ENCODE data around the gene SLC6A18. TPM values are rescaled to one million over a fixed set of nuclear protein-coding genes. Genes with fewer than 3 reads are reported as not detected.

The SLC6A18 gene
- total and polyA plus RNA-seq, 2 of the 4 experiments (the other 2 are of a cell fraction) = not detected

GRCh38 chr5:1215320-1216096 lies 9.7 kb upstream of the SLC6A18 start:
- Histone ChIP-seq H2BK20ac (ENCODE audit: low read depth, low read length) (no peak overlapping the region), H3K4me1 (ENCODE audit: control insufficient read depth, insufficient read depth, low read length) (no peaks in the 10 kb centered on the region), H2BK120ac (ENCODE audit: low read depth, low read length) (no peak overlapping the region), H3K4ac (ENCODE audit: low read depth, low read length) (no peak overlapping the region), H3K9me1 (ENCODE audit: insufficient read depth, low read length) (peaks cover 6% of the 10 kb centered on the region; the same call in 1 of the 2 replicates), H3K56ac (ENCODE audit: extremely low read depth, insufficient read depth, low read length) (no peak overlapping the region), H2AFZ (replicated peaks; ENCODE audit: low read length, poor library complexity) (no peak overlapping the region), H3K18ac (ENCODE audit: low read depth, low read length) (no peak overlapping the region), H2BK15ac (ENCODE audit: low read depth, low read length) (no peak overlapping the region), H3K9me3 (ENCODE audit: control insufficient read depth, insufficient read depth, low read length) (peaks cover 22% of the 10 kb centered on the region), H4K5ac (ENCODE audit: low read depth, low read length) (no peak overlapping the region), H2AK5ac (ENCODE audit: low read depth, low read length) (no peak overlapping the region), H3K27ac (ENCODE audit: insufficient read depth, low read length) (no peak overlapping the region), H4K20me1 (ENCODE audit: insufficient read depth, low read length) (no peaks in the 10 kb centered on the region), H3K79me1 (ENCODE audit: low read depth in 1 of 2, low read length in 2 of 2) (no peaks in the 10 kb centered on the region), H3K36me3 (ENCODE audit: control insufficient read depth, insufficient read depth, low read length) (no peaks in the 10 kb centered on the region), H3K23ac (ENCODE audit: low read depth, low read length) (no peak overlapping the region), H3K27me3 (ENCODE audit: control insufficient read depth, insufficient read depth, low read length) (no peaks in the 10 kb centered on the region), H2AK9ac (replicated peaks; ENCODE audit: low read depth, low read length, poor library complexity) (no peak overlapping the region), H4K91ac (ENCODE audit: insufficient read depth, low read depth, low read length) (no peak overlapping the region), H3K4me2 (ENCODE audit: low read depth, low read length) (no peak overlapping the region), H3K4me3 (ENCODE audit: insufficient read depth, low read depth, low read length) (no peak overlapping the region), H2BK5ac (ENCODE audit: low read depth, low read length, poor library complexity, severe bottlenecking) (no peak overlapping the region), H4K8ac (ENCODE audit: low read depth in 2 of 2, low read length in 2 of 2) (no peak overlapping the region), H3K14ac (replicated peaks; ENCODE audit: low read depth, low read length) (no peak overlapping the region), H3K9ac (ENCODE audit: low read depth, low read length) (no peak overlapping the region)
- DNase-seq (no peak), ATAC-seq (ENCODE audit: low read depth) (no peak)
- dilution Hi-C loops (cut with HindIII; ENCODE audit: low sequenced_read_pairs, unreplicated experiment) = no loop called here
- ChIA-PET CTCF (interaction anchor here (0.7 kb wide), 1 partner anchor 11 kb away, joined by 3 read pairs; no protein-coding TSS in a partner anchor), POLR2A (ENCODE audit: unreplicated experiment) (no interaction called here)
- intact Hi-C loops (cut with micrococcal nuclease) = no loop called here
- BruUV-seq (replicated peaks) = no TSS peak
- 88% methylated on average over 11 of the region's 23 CpGs; no CpG with 5 or more reads in 1 of the 2 experiments for WGBS, 2 experiments (ENCODE audit: extremely low coverage in 2 of 2, insufficient read length in 1 of 2)
- TF ChIP-seq CEBPB (IDR thresholded peaks at IDR 0.05; ENCODE audit: low read depth, low read length) = no peak
- TF ChIP-seq ELK1 (IDR thresholded peaks at IDR 0.05; ENCODE audit: borderline replicate concordance, low read depth, low read length) = no peak
- TF ChIP-seq RFX5 (IDR thresholded peaks at IDR 0.05; ENCODE audit: low read depth, low read length) = no peak
- TF ChIP-seq MAZ (IDR thresholded peaks at IDR 0.05; ENCODE audit: borderline replicate concordance, low read depth, low read length) = no peak
- TF ChIP-seq RAD21 (IDR thresholded peaks at IDR 0.05; ENCODE audit: low read length) = no peak
- TF ChIP-seq CHD1 (IDR thresholded peaks at IDR 0.05; ENCODE audit: low read depth, low read length) = no peak
- TF ChIP-seq FOS (IDR thresholded peaks at IDR 0.05; ENCODE audit: low read depth, low read length) = no peak
- no peak for TF ChIP-seq MXI1 (IDR thresholded peaks at IDR 0.05; ENCODE audit: borderline replicate concordance, low read depth, low read length)
- TF ChIP-seq POLR2A (IDR thresholded peaks at IDR 0.05; ENCODE audit: low read depth, low read length) = no peak
- no peak for TF ChIP-seq BHLHE40 (IDR thresholded peaks at IDR 0.05; ENCODE audit: low read depth, low read length)
- TF ChIP-seq SMC3 (IDR thresholded peaks at IDR 0.05; ENCODE audit: low read depth, low read length) = no peak
- TF ChIP-seq MAFK (IDR thresholded peaks at IDR 0.05; ENCODE audit: low read depth, low read length) = no peak
- in situ Hi-C loops (cut with MboI; ENCODE audit: low sequenced_read_pairs) = no loop called here
